Stimulated activated CD8-positive, alpha-beta memory T cell treated with anti-CD3 and anti-CD28 coated beads, Interleukin-12 subunit alpha, Interleukin-12 subunit beta, amount 100 ng/mL, for 24 hours (primary cell): ENCODE data around the gene TSEN2.
"Not testable (repeated sequence)": the region's sequence is repeated elsewhere in the genome, so short reads cannot be mapped to it uniquely, and the experiment has no call there.

ENCODE experiments used
- DNase-seq: peaks from one replicate; pipeline ENCODE4 v3.0.0-alpha.2; 2020; ENCODE audit errors: extremely low read depth

TSEN2 gene

GRCh38 chr3:12472000-12472610 lies 12.2 kb upstream of the TSEN2 start:
- no peak for DNase-seq

- DNase-seq = no peak
Measured at GRCh38 chr3:12472796-12473195, 11.5 kb upstream of the TSEN2 start.

DNA sequence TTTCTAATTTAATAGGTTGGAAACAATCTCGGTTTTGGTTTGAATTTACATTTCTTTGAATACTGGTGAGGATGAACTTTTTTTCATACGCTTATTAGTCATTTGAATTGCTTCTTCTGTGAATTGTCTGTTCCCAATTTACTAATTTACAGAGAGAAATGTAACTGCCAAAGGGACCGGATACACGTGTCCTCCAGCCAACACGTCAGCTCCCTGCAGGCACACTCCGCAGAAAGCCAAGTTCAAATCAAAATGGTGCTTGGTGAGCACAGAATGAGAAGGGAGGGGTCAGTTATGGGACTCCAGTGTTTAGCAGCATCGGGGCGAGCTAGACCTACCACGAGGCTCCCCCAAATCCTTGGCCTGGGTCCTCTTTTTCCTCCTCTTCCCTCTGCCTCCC lies 10.8 kb upstream of the TSEN2 start:
- DNase-seq = no peak

DNA sequence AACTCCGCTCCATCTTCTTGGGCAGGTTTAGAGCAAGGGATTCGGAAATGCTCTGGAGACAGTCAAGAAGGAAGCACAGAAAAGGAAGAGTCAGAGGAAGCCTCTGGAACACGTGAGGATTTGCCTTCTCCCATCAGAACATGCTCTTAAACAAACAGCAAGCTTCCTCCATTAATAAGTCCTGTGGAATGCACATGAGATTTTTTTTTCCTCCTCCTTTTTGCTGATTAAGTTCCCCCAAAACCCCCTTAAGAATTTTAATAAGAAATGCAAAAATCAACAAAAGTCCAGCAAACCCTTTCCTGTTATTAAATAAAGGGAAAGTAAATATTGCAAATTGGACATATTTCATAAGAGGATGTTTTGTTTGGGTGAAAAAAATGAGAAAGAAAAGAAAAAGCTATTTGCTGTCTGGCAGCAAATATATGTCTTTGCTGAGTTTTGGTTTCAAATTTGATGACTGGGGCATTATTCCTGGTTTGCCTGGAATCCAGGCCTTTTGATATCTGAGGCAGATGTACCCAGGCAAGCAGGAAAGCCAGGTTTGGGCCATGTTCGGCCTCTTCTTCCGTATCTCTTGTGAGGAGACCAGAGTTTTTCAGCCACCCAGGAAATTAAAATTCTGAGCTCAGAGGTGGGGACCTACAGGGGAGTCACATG lies 7.9 kb upstream of the TSEN2 start:
- DNase-seq = no peak

DNA sequence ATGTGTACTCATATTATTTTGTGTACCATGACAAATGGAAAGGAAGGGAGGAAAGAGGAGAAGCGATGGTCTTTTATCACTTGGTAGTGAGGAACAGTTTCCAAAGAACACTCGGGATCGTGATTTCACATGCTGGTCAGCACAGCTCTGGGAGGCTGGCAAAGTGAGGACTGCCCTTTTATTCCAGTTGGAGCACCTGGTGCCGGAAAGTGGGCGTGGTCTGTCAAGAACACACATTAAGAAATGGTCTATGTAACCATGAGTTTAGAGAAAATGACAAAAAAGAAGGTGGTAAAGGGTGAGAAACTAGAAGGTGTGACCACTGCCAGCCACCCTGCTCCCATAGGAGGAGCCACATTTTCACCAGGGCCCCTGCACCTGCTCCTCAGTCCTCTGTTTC lies 7.0 kb upstream of the TSEN2 start:
- no peak for DNase-seq

GRCh38 chr3:12478326-12478725 lies 6.0 kb upstream of the TSEN2 start:
- DNase-seq = no peak

- not testable (repeated sequence) for DNase-seq
Measured at GRCh38 chr3:12479198-12479597, 5.1 kb upstream of the TSEN2 start.

DNA sequence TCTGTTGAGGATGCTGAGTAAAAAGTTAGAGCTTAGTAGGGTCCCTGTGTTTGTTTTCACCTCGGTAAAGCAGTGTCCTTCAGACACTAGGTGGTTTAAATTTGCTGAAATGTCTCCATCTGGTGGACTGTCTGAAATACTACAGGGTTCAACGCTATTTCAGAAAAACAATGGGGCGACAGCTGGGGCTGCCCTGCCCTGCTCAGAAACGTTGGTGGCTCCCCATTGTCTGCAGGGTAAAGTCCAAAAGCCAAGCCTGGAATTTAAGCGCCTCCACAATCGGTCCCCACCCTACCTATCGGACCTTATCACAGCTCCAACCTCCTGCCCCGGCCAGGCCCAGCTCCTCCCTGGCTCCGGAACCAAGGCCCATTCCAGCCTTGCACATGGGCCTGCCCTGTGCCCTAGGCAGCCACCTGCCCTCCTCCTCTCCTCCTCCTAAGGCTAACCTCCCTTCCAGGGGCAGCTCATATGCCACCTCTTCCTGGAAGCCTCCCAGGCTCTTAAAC lies 4.3 kb upstream of the TSEN2 start:
- DNase-seq = no peak

DNA sequence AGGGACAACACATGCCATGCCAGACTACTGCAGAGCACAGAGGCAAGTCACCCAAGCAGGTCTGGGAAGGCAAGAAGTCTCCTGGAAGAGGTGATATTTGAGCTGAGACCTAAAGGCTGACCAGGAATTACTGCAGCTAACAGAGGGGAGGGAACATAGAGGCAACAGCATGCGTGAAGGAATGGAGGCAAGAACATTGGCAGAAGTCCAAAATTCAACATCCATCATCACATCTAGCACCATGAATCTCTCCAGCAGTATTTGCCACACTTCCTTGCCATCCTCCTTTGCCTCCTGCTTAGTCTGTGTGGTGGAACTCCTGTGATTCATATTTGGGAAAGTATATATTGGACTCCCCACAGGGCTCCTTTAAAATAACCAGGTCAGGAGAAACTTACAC lies 870 bp upstream of the TSEN2 start:
- no peak for DNase-seq

- DNase-seq = no peak
Measured at GRCh38 chr3:12483872-12484197, 445 bp upstream of the TSEN2 start.

DNA sequence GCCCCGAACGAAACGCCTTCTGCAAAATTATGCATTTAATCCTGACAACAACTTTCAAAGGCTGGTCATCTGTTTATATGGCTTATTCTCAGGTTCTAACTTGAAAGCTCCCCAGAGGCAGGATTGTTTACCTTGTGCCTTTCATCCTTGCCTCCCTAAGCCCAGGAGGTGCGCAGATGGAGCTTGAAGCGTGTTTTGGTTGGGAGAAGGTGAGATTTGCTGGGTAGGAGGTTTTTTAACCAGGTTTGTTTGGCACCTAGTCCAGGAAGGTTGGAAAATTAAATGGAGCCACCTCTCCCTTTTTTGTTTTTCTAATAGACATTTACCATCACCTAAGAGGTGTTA lies 675 bp downstream of the TSEN2 start:
- no peak for DNase-seq

- DNase-seq = no peak
Measured at GRCh38 chr3:12486001-12486400, 1.7 kb downstream of the TSEN2 start.

- no peak for DNase-seq
Measured at GRCh38 chr3:12486916-12487315, 2.6 kb downstream of the TSEN2 start.

DNA sequence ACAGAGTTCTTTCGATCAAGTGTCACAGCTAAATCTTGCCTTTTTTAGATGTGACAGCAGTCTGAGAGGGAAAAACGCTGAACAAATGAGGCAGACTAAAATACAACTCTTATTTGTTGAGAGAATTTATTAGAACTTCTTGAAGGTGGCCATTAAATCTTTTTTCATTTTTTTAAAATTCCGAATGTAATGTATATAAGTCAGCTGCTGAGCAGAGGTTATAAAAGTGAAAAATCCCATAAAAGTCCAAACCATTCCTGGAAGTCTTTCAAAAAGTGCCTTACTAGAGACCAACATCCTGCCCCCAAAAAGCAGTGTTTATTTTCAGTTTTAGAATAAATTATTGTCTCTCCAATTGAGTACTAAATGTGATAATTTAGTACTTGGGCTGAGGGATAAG lies 3.1 kb downstream of the TSEN2 start:
- no peak for DNase-seq

GRCh38 chr3:12487786-12488185 lies 3.5 kb downstream of the TSEN2 start:
- no peak for DNase-seq

GRCh38 chr3:12489368-12489767 lies 5.1 kb downstream of the TSEN2 start:
- DNase-seq = no peak

DNA sequence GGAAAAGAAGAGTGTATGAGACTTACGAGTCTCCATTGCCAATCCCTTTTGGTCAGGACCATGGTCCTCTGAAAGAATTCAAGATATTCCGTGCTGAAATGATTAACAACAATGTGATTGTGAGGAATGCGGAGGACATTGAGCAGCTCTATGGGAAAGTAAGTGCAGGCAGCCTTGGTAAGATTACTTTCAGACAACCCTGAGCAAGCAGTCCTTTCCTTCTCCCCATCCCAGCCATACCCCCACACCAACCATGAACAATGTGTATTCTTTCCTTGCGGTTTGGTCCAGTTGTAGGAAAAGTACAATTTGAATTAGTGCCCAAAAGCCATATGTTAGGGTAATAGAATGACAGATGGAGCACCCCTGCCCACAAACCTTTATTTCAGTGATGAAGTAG lies 5.6 kb downstream of the TSEN2 start:
- no peak for DNase-seq

DNA sequence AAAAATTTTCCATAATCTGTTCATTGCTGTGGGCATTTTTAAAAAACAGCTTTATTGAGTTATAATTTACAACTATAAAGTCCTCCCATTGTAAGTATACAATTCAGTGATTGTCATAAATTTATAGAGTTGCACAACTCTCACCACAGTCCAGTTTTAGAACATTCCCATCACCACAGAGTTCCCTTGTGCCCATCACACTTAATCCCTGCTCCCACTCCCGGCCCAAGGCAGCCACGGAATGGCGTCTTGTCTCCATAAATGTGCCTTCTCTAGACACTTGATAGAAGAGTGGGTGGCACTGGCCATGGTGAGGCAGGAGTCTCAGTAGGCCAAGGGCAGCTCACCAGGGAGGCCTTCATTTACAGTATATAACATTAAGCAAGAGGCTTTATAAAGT lies 6.3 kb downstream of the TSEN2 start:
- DNase-seq = no peak

DNA sequence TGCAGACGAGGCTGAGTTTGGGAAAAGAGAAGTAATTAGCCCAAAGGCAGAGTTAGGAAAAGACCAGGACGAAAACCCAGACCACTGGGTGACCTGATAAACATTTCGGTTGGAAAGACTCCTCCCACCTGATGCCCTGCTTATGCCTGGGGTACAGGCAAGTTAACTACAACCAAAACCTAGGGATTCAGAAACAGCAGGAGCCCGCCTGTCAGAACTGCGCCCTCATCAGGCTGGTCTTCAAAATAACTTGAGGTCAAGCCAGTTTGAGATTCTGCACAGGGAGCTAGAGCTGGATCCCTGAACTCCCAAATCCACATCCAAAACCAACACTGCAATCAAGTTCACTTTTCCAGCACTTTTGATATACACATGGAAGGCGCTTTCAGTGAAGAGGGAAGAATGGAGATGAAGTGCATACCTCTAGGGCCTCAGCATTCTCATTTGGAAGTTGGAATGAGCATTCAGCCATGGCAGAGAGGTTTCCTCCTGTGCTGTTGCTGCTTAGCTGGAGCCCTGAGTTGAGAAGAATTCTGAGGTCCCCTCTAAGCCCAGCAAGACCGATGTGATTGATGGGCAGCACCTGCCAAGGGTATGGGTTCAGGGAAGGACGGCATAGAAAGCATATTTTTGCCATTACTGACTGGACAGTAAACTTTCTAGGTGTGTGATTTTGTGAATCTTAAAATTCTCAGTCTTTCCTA lies 11.6 kb downstream of the TSEN2 start:
- no peak for DNase-seq

- DNase-seq = no peak
Measured at GRCh38 chr3:12496453-12496761, 12.1 kb downstream of the TSEN2 start.

- DNase-seq = no peak
Measured at GRCh38 chr3:12499474-12499873, 15.2 kb downstream of the TSEN2 start.

DNA sequence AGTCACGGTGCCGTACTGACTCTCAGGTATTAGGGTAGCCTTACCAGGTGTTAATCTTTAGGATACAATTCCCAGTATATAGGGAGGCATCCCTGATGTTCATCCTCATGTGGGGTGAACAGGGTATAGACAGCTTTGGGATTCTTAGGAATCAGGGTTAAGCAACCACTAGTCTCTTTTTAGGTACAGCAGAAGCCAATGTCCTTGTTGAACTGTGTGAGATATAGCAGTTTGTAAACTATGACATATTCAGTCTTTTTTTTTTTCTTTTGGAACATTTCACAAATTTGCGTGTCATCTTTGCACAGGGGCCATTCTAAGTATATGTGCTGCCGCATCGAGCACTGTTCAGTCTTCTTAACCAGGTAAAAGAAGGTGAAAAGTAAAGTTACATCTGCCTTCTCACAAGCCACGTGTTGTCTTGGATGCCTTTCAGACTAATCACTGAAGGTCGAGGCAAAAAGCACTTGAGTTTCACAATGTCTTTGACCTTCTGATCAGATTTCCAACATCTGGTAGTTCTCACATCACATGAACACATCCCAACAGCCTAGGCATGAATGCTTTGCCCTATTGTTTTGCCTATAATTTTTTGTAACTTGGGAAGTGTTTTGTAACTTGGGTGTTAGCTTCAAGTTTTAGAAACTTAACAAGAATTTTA lies 17.2 kb downstream of the TSEN2 start:
- no peak for DNase-seq
